A673 (cell line): ENCODE data around the gene SYNE3. TPM values are rescaled to one million over a fixed set of nuclear protein-coding genes. Genes with fewer than 3 reads are reported as not detected.

Source experiments
- BruUV-seq: library from RNA; stranded (reverse); fragments of 400-500 nt; replicated peaks from 2 replicates; lab custom pipeline; 2021; lab: Mats Ljungman, UMichigan
- CTCF ChIA-PET: fragments of 300-600 bp; sonication (Branson Sonifier 250); formaldehyde crosslinking; loops from one replicate; lab custom pipeline; 2022; ENCODE audit warnings: antibody characterized with exemption; lab: Charles Lee
- POLR2A ChIA-PET: fragments of 300-600 bp; sonication (Branson Sonifier 250); formaldehyde crosslinking; loops from one replicate; lab custom pipeline; 2022; ENCODE audit warnings: antibody characterized with exemption; ENCODE audit not compliant: low non-redundant PET; lab: Charles Lee
- DNase-seq: peaks from one replicate; pipeline ENCODE4 v3.0.0-alpha.2; 2015; ENCODE audit warnings: low spot score
- H3K27ac ChIP-seq: fragments of 200-600 bp; sonication (generic); 2 replicates; pipeline ENCODE4 v1.5.1; 2016; ENCODE audit warnings: mixed run types, low read depth, mild to moderate bottlenecking, mixed read lengths, antibody characterized with exemption, low read length; ENCODE audit not compliant: poor library complexity, severe bottlenecking
- H3K27me3 ChIP-seq: fragments of 200-600 bp; sonication (generic); replicated peaks from 2 replicates; pipeline ENCODE4 v1.6.1; 2017; ENCODE audit warnings: mixed run types, low read depth, mild to moderate bottlenecking, mixed read lengths, antibody characterized with exemption, low read length; ENCODE audit not compliant: insufficient read depth, poor library complexity
- H3K36me3 ChIP-seq: fragments of 200-600 bp; sonication (generic); 2 replicates; pipeline ENCODE4 v1.6.1; 2016; ENCODE audit warnings: mixed run types, mild to moderate bottlenecking, mixed read lengths, antibody characterized with exemption, low read length; ENCODE audit not compliant: insufficient read depth, poor library complexity, severe bottlenecking
- H3K4me1 ChIP-seq: fragments of 200-600 bp; sonication (generic); 2 replicates; pipeline ENCODE4 v1.6.1; 2017; ENCODE audit warnings: mixed run types, mild to moderate bottlenecking, mixed read lengths, antibody characterized with exemption, low read length; ENCODE audit not compliant: insufficient read depth, poor library complexity, severe bottlenecking
- H3K4me3 ChIP-seq: fragments of 200-600 bp; sonication (generic); 2 replicates; pipeline ENCODE4 v1.5.1; 2016; ENCODE audit warnings: low read depth, mixed run types, mild to moderate bottlenecking, mixed read lengths, low read length; ENCODE audit not compliant: poor library complexity, severe bottlenecking
- H3K9me3 ChIP-seq: fragments of 200-600 bp; sonication (generic); 2 replicates; pipeline ENCODE4 v1.6.1; 2016; ENCODE audit warnings: mixed run types, low read depth, mild to moderate bottlenecking, mixed read lengths, antibody characterized with exemption, low read length; ENCODE audit not compliant: poor library complexity, severe bottlenecking
- CTCF ChIP-seq: fragments of 300-800, 200-600 bp; sonication (generic); conservative IDR thresholded peaks from 2 replicates; pipeline ENCODE4 v1.5.1; 2017; ENCODE audit warnings: low read depth, mild to moderate bottlenecking, antibody characterized with exemption, low read length, moderate library complexity, mixed read lengths
- EZH2 ChIP-seq: fragments of 200-600 bp; sonication (generic); IDR thresholded peaks from 2 replicates; pipeline ENCODE4 v1.6.1; 2017; ENCODE audit warnings: borderline replicate concordance, low read depth, mild to moderate bottlenecking, mixed read lengths, antibody characterized with exemption, low read length; ENCODE audit not compliant: poor library complexity, severe bottlenecking
- intact Hi-C: fragments of 100-400 bp; cut with micrococcal nuclease; formaldehyde crosslinking; loops from one replicate; pipeline ENCODE4 v1.10.0; 2022; ENCODE audit not compliant: unreplicated experiment
- total RNA-seq: library from RNA; stranded (reverse); gene quantifications from 2 replicates; pipeline ENCODE4 v1.2.3, GENCODE V29; 2021

Gene SYNE3
- total RNA-seq, 1 experiment from 2014 or later = 6.4 TPM

- POLR2A ChIA-PET = interaction anchor here (0.6 kb wide), 1 partner anchor 58 kb away, joined by 4 read pairs; no protein-coding TSS in a partner anchor
- Histone ChIP-seq H3K4me1 (no peaks in the 10 kb centered on the region), H3K27me3 (no peaks in the 10 kb centered on the region), H3K9me3 (no peaks in the 10 kb centered on the region), H3K4me3 (no peak overlapping the region), H3K27ac (no peak overlapping the region), H3K36me3 (no peaks in the 10 kb centered on the region)
- BruUV-seq = no TSS peak
- CTCF ChIA-PET = no interaction called here
- TF ChIP-seq EZH2 = no peak
- no peak for TF ChIP-seq CTCF
- DNase-seq = no peak
- intact Hi-C loops = no loop called here
These were observed 12.1 kb downstream of the SYNE3 start for GRCh38 chr14:95504135-95505029.

GRCh38 chr14:95503365-95504134 lies 12.9 kb downstream of the SYNE3 start:
- no peak for DNase-seq
- no TSS peak for BruUV-seq
- CTCF ChIA-PET = no interaction called here
- POLR2A ChIA-PET = no interaction called here
- H3K9me3 ChIP-seq = no peaks in the 10 kb centered on the region
- H3K4me1 ChIP-seq = no peaks in the 10 kb centered on the region
- H3K36me3 ChIP-seq = no peaks in the 10 kb centered on the region
- intact Hi-C loops = no loop called here
- H3K27me3 ChIP-seq = no peaks in the 10 kb centered on the region
- no peak overlapping the region for H3K4me3 ChIP-seq
- no peak overlapping the region for H3K27ac ChIP-seq
- TF ChIP-seq CTCF = no peak
- TF ChIP-seq EZH2 = no peak

GRCh38 chr14:95502381-95502950 lies 14.0 kb downstream of the SYNE3 start:
- POLR2A ChIA-PET = no interaction called here
- Histone ChIP-seq H3K27ac (no peak overlapping the region), H3K9me3 (no peaks in the 10 kb centered on the region), H3K4me1 (no peaks in the 10 kb centered on the region), H3K27me3 (no peaks in the 10 kb centered on the region), H3K36me3 (no peaks in the 10 kb centered on the region), H3K4me3 (no peak overlapping the region)
- intact Hi-C loops = no loop called here
- no peak for DNase-seq
- BruUV-seq = no TSS peak
- CTCF ChIA-PET = no interaction called here
- no peak for TF ChIP-seq EZH2
- TF ChIP-seq CTCF = no peak
